K562 (cell line): ENCODE data around the gene STK17A. TPM values are rescaled to one million over a fixed set of nuclear protein-coding genes. Genes with fewer than 3 reads are reported as not detected.

ENCODE experiments used
- ATAC-seq: fragments of 200-7000 bp; cut with Tn5 transposase; 3 replicates; pipeline ENCODE4 v1.9.1; 2020; ENCODE audit warnings: moderate library complexity
- BruUV-seq: library from RNA; stranded (reverse); fragments of 400-500 nt; replicated peaks from 2 replicates; lab custom pipeline; 2021; lab: Mats Ljungman, UMichigan
- CTCF ChIA-PET: fragments of 300-600 bp; formaldehyde crosslinking; extraction: SDS; loops from one replicate; lab custom pipeline; 2021; ENCODE audit warnings: low intra/inter-chr PET ratio; lab: Yijun Ruan, JAX
- POLR2A ChIA-PET: fragments of 300-600, 350-650 bp; sonication (Branson Sonifier 250); formaldehyde crosslinking; extraction: SDS; loops from one replicate; lab custom pipeline; 2021; ENCODE audit warnings: antibody characterized with exemption, inconsistent platforms; lab: Yijun Ruan, JAX
- DNase-seq, 4 experiments: peaks; one replicate each; pipeline versions ENCODE4 v3.0.0 to v3.0.0-alpha.2; 2011 to 2018; ENCODE audit warnings: low spot score in 3 of 4, mixed read lengths in 3 of 4; ENCODE audit errors: extremely low read depth in 1 of 4
- FAIRE-seq: peaks from 2 replicates; lab custom pipeline; 2011; peaks lifted over from hg19 to GRCh38; lab: Jason Lieb, UNC
- H2AFZ ChIP-seq: 2 replicates; pipeline ENCODE4 v1.6.0; 2011; ENCODE audit warnings: low read depth, low read length, control low read depth, inconsistent platforms
- H3K27ac ChIP-seq: fragments of 200-600 bp; 3 replicates; pipeline ENCODE4 v1.8.0; 2011; ENCODE audit warnings: low read depth, mild to moderate bottlenecking, control low read depth, inconsistent platforms, low read length, moderate library complexity, mixed read lengths; ENCODE audit errors: extremely low read depth
- H3K27me3 ChIP-seq, 2 experiments: fragments of 300-600 bp in 1 of 2; 2 replicates in 1 of 2; 3 replicates in 1 of 2; pipeline versions ENCODE4 v1.6.0 to v1.8.0; 2011; ENCODE audit warnings: inconsistent platforms in 2 of 2, low read length in 2 of 2, mild to moderate bottlenecking in 1 of 2, mixed read lengths in 1 of 2, moderate library complexity in 1 of 2; ENCODE audit not compliant: control insufficient read depth in 2 of 2, insufficient read depth in 2 of 2
- H3K36me3 ChIP-seq: fragments of 300-600 bp; 3 replicates; pipeline ENCODE4 v1.8.0; 2011; ENCODE audit warnings: mild to moderate bottlenecking, low read length, inconsistent platforms; ENCODE audit not compliant: control insufficient read depth, insufficient read depth
- H3K4me1 ChIP-seq, 2 experiments: fragments of 200-600 bp in 1 of 2; replicated peaks in 1 of 2; 2 replicates in 1 of 2; 3 replicates in 1 of 2; pipeline versions ENCODE4 v1.5.1 to v1.8.0; 2011; ENCODE audit warnings: inconsistent platforms in 2 of 2, low read length in 2 of 2, mild to moderate bottlenecking in 1 of 2, mixed read lengths in 1 of 2, moderate library complexity in 1 of 2; ENCODE audit not compliant: control insufficient read depth in 2 of 2, insufficient read depth in 2 of 2
- H3K4me2 ChIP-seq: 2 replicates; pipeline ENCODE4 v1.6.1; 2011; ENCODE audit warnings: low read length, control low read depth, inconsistent platforms, mixed read lengths; ENCODE audit not compliant: insufficient read depth
- H3K4me3 ChIP-seq: fragments of 200-600 bp; sonication (generic), shearing (Covaris generic); 2 replicates; pipeline ENCODE4 v1.5.1; 2016; ENCODE audit warnings: control low read depth, inconsistent platforms
- H3K79me2 ChIP-seq: fragments of 200-600 bp; 3 replicates; pipeline ENCODE4 v1.8.0; 2011; ENCODE audit warnings: low read length, inconsistent platforms; ENCODE audit not compliant: control insufficient read depth, insufficient read depth
- H3K9ac ChIP-seq, 2 experiments: 2 replicates each; pipeline versions ENCODE4 v1.6.0 to v1.6.1; 2011; ENCODE audit warnings: low read depth in 2 of 2, low read length in 2 of 2, control low read depth in 1 of 2, inconsistent platforms in 1 of 2, mild to moderate bottlenecking in 1 of 2, mixed read lengths in 1 of 2; ENCODE audit not compliant: insufficient read depth in 1 of 2
- H3K9me1 ChIP-seq: one replicate; pipeline ENCODE4 v1.6.0; 2011; ENCODE audit warnings: inconsistent platforms, mild to moderate bottlenecking, low read length, moderate library complexity; ENCODE audit not compliant: control insufficient read depth, insufficient read depth
- H3K9me3 ChIP-seq: replicated peaks from 2 replicates; pipeline ENCODE4 v1.5.1; 2011; ENCODE audit warnings: low read depth, low read length, inconsistent platforms; ENCODE audit not compliant: control insufficient read depth, insufficient read depth
- H4K20me1 ChIP-seq: replicated peaks from 2 replicates; pipeline ENCODE4 v1.6.1; 2011; ENCODE audit warnings: low read length, inconsistent platforms, mixed read lengths; ENCODE audit not compliant: control insufficient read depth, insufficient read depth
- CBFB ChIP-seq: sonication (generic); formaldehyde crosslinking; IDR thresholded peaks from 2 replicates; pipeline ENCODE4 v1.4.0; 2020; ENCODE audit warnings: mild to moderate bottlenecking, missing genetic modification reagents
- HINFP ChIP-seq: fragments of 450-650 bp; conservative IDR thresholded peaks from 2 replicates; pipeline ENCODE4 v1.6.1; 2016; ENCODE audit warnings: missing genetic modification characterization, low read depth, mild to moderate bottlenecking, control low read depth, missing compliant biosample characterization
- HMGN3 ChIP-seq: IDR thresholded peaks from 2 replicates; pipeline ENCODE4 v1.6.1; 2011; ENCODE audit warnings: borderline replicate concordance, low read depth, mild to moderate bottlenecking, mixed read lengths, low read length; ENCODE audit not compliant: insufficient read length; ENCODE audit errors: extremely low read depth
- IFI16 ChIP-seq: fragments of 250-450 bp; sonication (Bioruptor Pico); IDR thresholded peaks from 2 replicates; pipeline ENCODE4 v2.1.2; 2022; ENCODE audit warnings: mild to moderate bottlenecking, inconsistent platforms
- MEIS2 ChIP-seq: fragments of 450-650 bp; IDR thresholded peaks from 2 replicates; pipeline ENCODE4 v1.6.1; 2014; ENCODE audit warnings: mild to moderate bottlenecking; ENCODE audit not compliant: partially characterized antibody
- RREB1 ChIP-seq: fragments of 250-450 bp; sonication (Bioruptor Pico); IDR thresholded peaks from 2 replicates; pipeline ENCODE4 v1.4.0; 2020
- TCF7L2 ChIP-seq: fragments of 150-350 bp; IDR thresholded peaks from 2 replicates; pipeline ENCODE4 v1.6.1; 2016; ENCODE audit warnings: low read depth, mild to moderate bottlenecking, low read length, moderate library complexity
- TCFL5 ChIP-seq: fragments of 250-450 bp; sonication (Bioruptor Pico); conservative IDR thresholded peaks from 2 replicates; pipeline ENCODE4 v1.6.1; 2021; ENCODE audit warnings: mild to moderate bottlenecking, moderate library complexity, matching md5 sums
- ZKSCAN3 ChIP-seq: fragments of 250-450 bp; sonication (Bioruptor Pico); IDR thresholded peaks from 2 replicates; pipeline ENCODE4 v1.4.0; 2020
- WGBS: fragments of 100-300 bp; shearing (Covaris generic); methylation state at CpG from one replicate; pipeline ENCODE4 v1.1.6; 2016; ENCODE audit warnings: low coverage, mixed read lengths; ENCODE audit not compliant: insufficient coverage; ENCODE audit errors: missing lambda C conversion rate; 5-methylcytosine and 5-hydroxymethylcytosine counted together
- in situ Hi-C: fragments of 300-500 bp; cut with MboI; formaldehyde crosslinking; loops from 4 replicates; pipeline ENCODE4 v1.15.0; 2018; ENCODE audit warnings: inconsistent platforms, mixed read lengths
- intact Hi-C: fragments of 100-400 bp; cut with micrococcal nuclease; formaldehyde crosslinking; loops from 2 replicates; pipeline ENCODE4 v1.14.2; 2022
- polyA plus RNA-seq, 8 experiments: library from polyadenylated mRNA; depleted of rRNA in 4 of 8; stranded (reverse) in 5 of 8; unstranded in 3 of 8; fragments of >200 nt; fragmentation: Nextera tagmentation in 2 of 8; fragmentation: Illumina TruSeq in 1 of 8; extraction: Ambion mirVana in 2 of 8; extraction: Trizol in 1 of 8; gene quantifications; 2 replicates each; pipeline versions ENCODE4 v1.2.1 to v1.2.3, GENCODE V29; 2011 to 2014; ENCODE audit warnings: inconsistent platforms in 1 of 8, missing spikeins in 1 of 8
- total RNA-seq, 7 experiments: library from RNA; depleted of rRNA in 6 of 7; stranded (reverse); fragments of >200 nt in 6 of 7; fragmentation: Illumina TruSeq in 2 of 7; extraction: Trizol in 2 of 7; gene quantifications; 2 replicates each; pipeline versions ENCODE4 v1.2.1 to v1.2.3, GENCODE V29; 2011 to 2021; ENCODE audit warnings: low replicate concordance in 1 of 7

The STK17A gene
- total and polyA plus RNA-seq, 9 of the 15 experiments (the other 6 are each of a cell fraction or from before 2014, with no cell fraction given), result 3.4 to 16.3 (median 13.2) TPM

GRCh38 chr7:43600056-43600455, 17.1 kb downstream of the STK17A start:
- ATAC-seq, result no peak
- ChIA-PET CTCF (no interaction called here), POLR2A (interaction anchor here (0.6 kb wide), 1 partner anchor 26 kb away, joined by 3 read pairs; no protein-coding TSS in a partner anchor)
- FAIRE-seq, result no peak
- Histone ChIP-seq H3K9me3 (no peaks in the 10 kb centered on the region), H3K9ac (no peak overlapping the region), H3K4me2 (no peak overlapping the region), H3K4me3 (no peak overlapping the region), H3K27ac (no peak overlapping the region), H3K9me1 (no peaks in the 10 kb centered on the region), H2AFZ (no peak overlapping the region), H4K20me1 (no peaks in the 10 kb centered on the region)
- intact Hi-C loops, result no loop called here
- 78% methylated on average over 3 of the region's 3 CpGs for WGBS
- TF ChIP-seq ZKSCAN3 (CRISPR knock-in tag), result no peak
- TF ChIP-seq HINFP (tag), result no peak
- TF ChIP-seq TCFL5 (CRISPR knock-in tag), result no peak
- TF ChIP-seq TCF7L2, result no peak
- no peak for TF ChIP-seq CBFB
- TF ChIP-seq HMGN3, result no peak
- no peak for TF ChIP-seq IFI16
- no peak for TF ChIP-seq MEIS2
- TF ChIP-seq RREB1, result no peak
- TF ChIP-seq, all 486 proteins: peak for 0
- H3K36me3 ChIP-seq, result peaks cover 21% of the 10 kb centered on the region; the same call in 2 of the 3 replicates
- no TSS peak for BruUV-seq
- H3K79me2 ChIP-seq, result 0 out of 3 replicates have a peak, but pooled peaks cover under 1% of the 10 kb centered on the region
- no peak for DNase-seq
- in situ Hi-C loops, result no loop called here
- H3K4me1 ChIP-seq, result no peaks in the 10 kb centered on the region
- no peaks in the 10 kb centered on the region for H3K27me3 ChIP-seq
